Neural crest cell (in vitro differentiated cells): ENCODE data around the gene OLFML2B. TPM values are rescaled to one million over a fixed set of nuclear protein-coding genes. Genes with fewer than 3 reads are reported as not detected.

ENCODE experiments used
- DNase-seq: peaks from one replicate; pipeline ENCODE4 v3.0.0; 2021; ENCODE audit warnings: low read depth, mixed read lengths, low spot score
- H3K27ac Mint-ChIP-seq: one replicate; pipeline ENCODE4 v1.8.0; 2021; ENCODE audit warnings: mild to moderate bottlenecking, mixed read lengths; ENCODE audit not compliant: unreplicated experiment
- H3K27me3 Mint-ChIP-seq: 2 replicates; pipeline ENCODE4 v1.8.0; 2021; ENCODE audit warnings: low read depth, mild to moderate bottlenecking, mixed read lengths
- H3K36me3 Mint-ChIP-seq: 2 replicates; pipeline ENCODE4 v1.8.0; 2021; ENCODE audit warnings: low read depth, mild to moderate bottlenecking, mixed read lengths
- H3K4me1 Mint-ChIP-seq: 2 replicates; pipeline ENCODE4 v1.8.0; 2021; ENCODE audit warnings: mixed read lengths
- H3K4me3 Mint-ChIP-seq: one replicate; pipeline ENCODE4 v1.8.0; 2021; ENCODE audit warnings: mild to moderate bottlenecking, mixed read lengths
- H3K9me3 Mint-ChIP-seq: 2 replicates; pipeline ENCODE4 v1.8.0; 2021; ENCODE audit warnings: mixed read lengths
- CTCF ChIP-seq: fragments of 200-600 bp; sonication (generic); conservative IDR thresholded peaks from 2 replicates; pipeline ENCODE4 v1.5.0; 2021; ENCODE audit warnings: antibody characterized with exemption, mild to moderate bottlenecking
- total RNA-seq: library from RNA; stranded (reverse); gene quantifications from 2 replicates; pipeline ENCODE4 v1.2.1, GENCODE V29; 2021

Gene OLFML2B
- total RNA-seq, 1 donor from 2014 or later = 5.8 TPM

GRCh38 chr1:161953256-161953920 lies 70.3 kb downstream of the OLFML2B start:
- no peak for DNase-seq
- Mint-ChIP-seq H3K36me3 (no peaks in the 10 kb centered on the region), H3K27ac (no peak overlapping the region), H3K4me1 (no peaks in the 10 kb centered on the region), H3K9me3 (no peaks in the 10 kb centered on the region), H3K4me3 (no peak overlapping the region), H3K27me3 (no peaks in the 10 kb centered on the region)
- TF ChIP-seq CTCF = no peak

- Mint-ChIP-seq H3K4me1 (no peaks in the 10 kb centered on the region), H3K9me3 (no peaks in the 10 kb centered on the region), H3K27me3 (no peaks in the 10 kb centered on the region), H3K36me3 (no peaks in the 10 kb centered on the region), H3K4me3 (no peak overlapping the region), H3K27ac (no peak overlapping the region)
- TF ChIP-seq CTCF = no peak
- DNase-seq = no peak
Measured at GRCh38 chr1:161952607-161953172, 71.0 kb downstream of the OLFML2B start.

GRCh38 chr1:161951646-161952045 lies 72.0 kb downstream of the OLFML2B start:
- Mint-ChIP-seq H3K4me3 (no peak overlapping the region), H3K4me1 (no peaks in the 10 kb centered on the region), H3K27ac (no peak overlapping the region), H3K9me3 (no peaks in the 10 kb centered on the region), H3K36me3 (no peaks in the 10 kb centered on the region), H3K27me3 (no peaks in the 10 kb centered on the region)
- TF ChIP-seq CTCF = no peak
- no peak for DNase-seq

- H3K4me3 Mint-ChIP-seq = no peak overlapping the region
- DNase-seq = no peak
- no peaks in the 10 kb centered on the region for H3K4me1 Mint-ChIP-seq
- no peak for TF ChIP-seq CTCF
- H3K27ac Mint-ChIP-seq = no peak overlapping the region
- H3K36me3 Mint-ChIP-seq = no peaks in the 10 kb centered on the region
- H3K9me3 Mint-ChIP-seq = no peaks in the 10 kb centered on the region
- H3K27me3 Mint-ChIP-seq = no peaks in the 10 kb centered on the region
Measured at GRCh38 chr1:161950377-161950776, 73.3 kb downstream of the OLFML2B start.

- Mint-ChIP-seq H3K36me3 (no peaks in the 10 kb centered on the region), H3K27ac (no peak overlapping the region), H3K9me3 (no peaks in the 10 kb centered on the region), H3K4me3 (no peak overlapping the region), H3K27me3 (no peaks in the 10 kb centered on the region), H3K4me1 (no peaks in the 10 kb centered on the region)
- TF ChIP-seq CTCF = no peak
- DNase-seq = no peak
Measured at GRCh38 chr1:161949548-161949947, 74.1 kb downstream of the OLFML2B start.
